Measurements from ENCODE around the gene THAP5. TPM values are rescaled to one million over a fixed set of nuclear protein-coding genes. Genes with fewer than 3 reads are reported as not detected.

THAP5 gene
- total RNA-seq, 1 donor from 2014 or later: 18.1 TPM

DNA sequence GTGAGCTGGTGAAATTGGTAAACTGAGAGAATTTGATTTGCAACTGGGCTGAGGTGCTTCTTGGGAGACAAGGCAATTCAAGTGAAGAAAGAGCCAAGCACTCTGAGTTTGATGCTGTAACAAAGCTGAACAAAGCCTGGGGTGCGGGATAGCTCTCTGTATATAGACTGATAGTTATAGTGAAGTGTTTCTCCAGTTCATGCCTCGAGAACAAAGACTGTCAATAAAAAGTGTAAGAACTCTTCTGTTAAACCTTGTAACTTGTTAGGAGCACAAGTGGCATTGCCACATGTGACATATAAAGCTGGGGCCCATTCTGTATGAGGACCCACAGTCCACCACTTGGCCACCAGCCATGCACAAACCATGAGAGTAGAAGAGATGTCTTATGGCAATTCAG lies 32.3 kb downstream of the THAP5 start:
- Histone ChIP-seq H3K4me1 (no peaks in the 10 kb centered on the region), H3K9me3 (no peaks in the 10 kb centered on the region), H3K4me3 (no peak overlapping the region), H3K27ac (no peak overlapping the region), H3K36me3 (no peaks in the 10 kb centered on the region), H3K27me3 (no peaks in the 10 kb centered on the region)
- DNase-seq (ENCODE audit: low spot score in 2 of 2): no peak
- TF ChIP-seq, protein P1, sequence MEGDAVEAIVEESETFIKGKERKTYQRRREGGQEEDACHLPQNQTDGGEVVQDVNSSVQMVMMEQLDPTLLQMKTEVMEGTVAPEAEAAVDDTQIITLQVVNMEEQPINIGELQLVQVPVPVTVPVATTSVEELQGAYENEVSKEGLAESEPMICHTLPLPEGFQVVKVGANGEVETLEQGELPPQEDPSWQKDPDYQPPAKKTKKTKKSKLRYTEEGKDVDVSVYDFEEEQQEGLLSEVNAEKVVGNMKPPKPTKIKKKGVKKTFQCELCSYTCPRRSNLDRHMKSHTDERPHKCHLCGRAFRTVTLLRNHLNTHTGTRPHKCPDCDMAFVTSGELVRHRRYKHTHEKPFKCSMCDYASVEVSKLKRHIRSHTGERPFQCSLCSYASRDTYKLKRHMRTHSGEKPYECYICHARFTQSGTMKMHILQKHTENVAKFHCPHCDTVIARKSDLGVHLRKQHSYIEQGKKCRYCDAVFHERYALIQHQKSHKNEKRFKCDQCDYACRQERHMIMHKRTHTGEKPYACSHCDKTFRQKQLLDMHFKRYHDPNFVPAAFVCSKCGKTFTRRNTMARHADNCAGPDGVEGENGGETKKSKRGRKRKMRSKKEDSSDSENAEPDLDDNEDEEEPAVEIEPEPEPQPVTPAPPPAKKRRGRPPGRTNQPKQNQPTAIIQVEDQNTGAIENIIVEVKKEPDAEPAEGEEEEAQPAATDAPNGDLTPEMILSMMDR (IDR thresholded peaks at IDR 0.05): no peak
- intact Hi-C loops (cut with DNase I): no loop called here

DNA sequence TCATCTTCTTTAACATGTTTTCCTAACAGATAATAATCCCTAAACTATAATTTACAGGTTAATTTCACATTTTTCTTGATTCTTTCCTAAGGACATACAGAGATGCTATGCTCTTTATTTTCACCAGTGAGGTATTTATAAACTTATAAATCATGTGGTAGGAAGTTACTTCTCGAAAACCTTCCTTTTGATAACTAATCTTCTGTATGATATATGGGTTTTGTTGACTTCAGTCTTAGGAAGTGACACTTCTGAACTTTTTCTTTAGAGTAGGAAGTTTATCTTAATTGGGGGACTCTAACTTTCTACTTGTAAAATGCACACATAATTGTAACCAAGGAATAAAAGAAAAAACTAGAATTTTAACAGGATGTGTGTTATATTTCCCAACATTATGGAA lies 33.8 kb downstream of the THAP5 start:
- no peaks in the 10 kb centered on the region for H3K9me3 ChIP-seq
- DNase-seq (ENCODE audit: low spot score in 2 of 2): no peak
- H3K27ac ChIP-seq: no peak overlapping the region
- intact Hi-C loops (cut with DNase I): no loop called here
- no peaks in the 10 kb centered on the region for H3K4me1 ChIP-seq
- H3K27me3 ChIP-seq: no peaks in the 10 kb centered on the region
- TF ChIP-seq, protein P1 (IDR thresholded peaks at IDR 0.05): no peak
- no peak overlapping the region for H3K4me3 ChIP-seq
- no peaks in the 10 kb centered on the region for H3K36me3 ChIP-seq

DNA sequence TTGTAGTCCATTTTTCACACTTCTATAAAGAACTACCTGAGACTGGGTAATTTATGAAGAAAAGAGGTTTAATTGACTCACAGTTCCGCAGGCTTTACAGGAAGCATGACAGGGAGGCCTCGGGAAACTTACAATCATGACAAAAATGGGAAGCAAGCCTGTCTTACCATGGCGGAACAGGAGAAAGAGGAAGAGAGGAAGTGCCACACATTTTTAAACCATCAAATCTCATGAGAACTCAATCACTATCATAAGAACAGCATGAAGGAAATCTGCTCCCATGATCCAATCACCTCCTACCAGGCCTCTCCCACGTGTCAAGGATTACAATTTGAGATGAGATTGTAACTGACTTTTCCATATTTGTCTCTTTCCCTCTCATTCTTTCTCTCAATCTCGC lies 34.2 kb downstream of the THAP5 start:
- Histone ChIP-seq H3K27ac (no peak overlapping the region), H3K4me1 (no peaks in the 10 kb centered on the region), H3K27me3 (no peaks in the 10 kb centered on the region), H3K36me3 (no peaks in the 10 kb centered on the region), H3K4me3 (no peak overlapping the region), H3K9me3 (no peaks in the 10 kb centered on the region)
- no peak for DNase-seq (ENCODE audit: low spot score in 2 of 2)
- TF ChIP-seq, protein P1 (IDR thresholded peaks at IDR 0.05): no peak
- intact Hi-C loops (cut with DNase I): no loop called here

DNA sequence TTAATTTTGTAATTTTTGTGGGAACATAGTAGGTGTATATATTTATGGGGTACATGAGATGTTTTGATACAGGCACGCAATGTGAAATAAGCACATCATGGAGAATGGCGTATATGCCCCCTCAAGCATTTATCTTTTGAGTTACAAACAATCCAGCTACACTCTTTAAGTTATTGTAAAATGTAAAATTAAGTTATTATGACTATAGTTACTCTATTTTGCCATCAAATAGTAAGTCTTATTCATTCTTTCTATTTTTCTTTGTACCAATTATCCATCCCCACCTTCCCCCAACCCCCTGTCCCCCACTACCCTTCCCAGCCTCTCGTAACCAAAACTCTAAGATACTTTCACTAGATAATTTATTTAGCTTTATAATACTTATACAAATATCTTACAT lies 35.8 kb downstream of the THAP5 start:
- TF ChIP-seq, protein P1 (IDR thresholded peaks at IDR 0.05): no peak
- Histone ChIP-seq H3K4me3 (no peak overlapping the region), H3K27me3 (no peaks in the 10 kb centered on the region), H3K4me1 (no peaks in the 10 kb centered on the region), H3K27ac (no peak overlapping the region), H3K9me3 (no peaks in the 10 kb centered on the region), H3K36me3 (no peaks in the 10 kb centered on the region)
- DNase-seq (ENCODE audit: low spot score in 2 of 2): no peak
- intact Hi-C loops (cut with DNase I): no loop called here

DNA sequence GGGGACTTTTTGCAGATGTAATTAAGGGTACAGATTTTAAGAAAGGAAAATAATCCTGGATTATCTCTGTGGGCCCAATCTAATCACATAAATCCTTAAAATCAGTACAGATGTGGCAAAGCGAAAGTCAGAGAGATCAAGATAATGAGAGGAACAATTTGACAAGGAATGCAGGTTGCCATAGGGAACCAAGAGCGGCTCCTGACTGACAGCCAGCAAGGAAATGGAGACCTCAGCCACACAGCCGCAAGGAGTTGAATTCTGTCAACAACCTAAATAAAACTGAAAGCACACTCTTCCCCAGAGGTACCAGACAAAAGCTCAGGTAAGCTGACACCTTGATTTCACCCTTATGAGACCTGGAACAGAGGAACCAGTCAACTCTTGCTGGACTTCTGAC lies 40.2 kb downstream of the THAP5 start:
- intact Hi-C loops (cut with DNase I): loop anchor here (5.0 kb wide), 1 partner anchor 1142 kb away; no protein-coding TSS in a partner anchor

More for the DNA sequence above, 40.2 kb downstream of the THAP5 start:
- Histone ChIP-seq H3K4me1 (peaks cover 0 to 8% of the 10 kb centered on the region in 2 donors), H3K36me3 (no peaks in the 10 kb centered on the region), H3K27ac (no peak overlapping the region), H3K27me3 (no peaks in the 10 kb centered on the region), H3K4me3 (no peak overlapping the region), H3K9me3 (no peaks in the 10 kb centered on the region)
- TF ChIP-seq, protein P1 (IDR thresholded peaks at IDR 0.05): no peak
- DNase-seq (ENCODE audit: low spot score in 2 of 2): no peak

All from ascending aorta (tissue), 2 donors.